Measurements from ENCODE around the gene USP21. TPM values are rescaled to one million over a fixed set of nuclear protein-coding genes. Genes with fewer than 3 reads are reported as not detected.

USP21 gene
- total and polyA plus RNA-seq, 2 of the 13 experiments (the other 11 are each of a cell fraction or from before 2014, with no cell fraction given), result 10.1 to 33.1 TPM

GRCh38 chr1:161153682-161154337, 5.5 kb upstream of the USP21 start, which contains the start of gene UFC1 (continued):
- no peak for TF ChIP-seq KIAA2018 (CRISPR knock-in tag; IDR thresholded peaks at IDR 0.05; ENCODE audit: borderline replicate concordance)
- TF ChIP-seq HMGXB3 (CRISPR knock-in tag; IDR thresholded peaks at IDR 0.05; ENCODE audit: borderline replicate concordance), result no peak
- 0 out of 2 replicates have a peak, but pooled peaks have one; percentile 41 for TF ChIP-seq ZBTB34 (CRISPR knock-in tag; IDR thresholded peaks at IDR 0.05)
- 0 out of 2 replicates have a peak, but pooled peaks have one; percentile 49 for TF ChIP-seq ZNF446 (CRISPR knock-in tag; IDR thresholded peaks at IDR 0.05)
- TF ChIP-seq REPIN1 (CRISPR knock-in tag; IDR thresholded peaks at IDR 0.05; ENCODE audit: borderline replicate concordance, low read depth), result peak; percentile 69; the same call in 1 of the 2 replicates
- TF ChIP-seq CERS6 (CRISPR knock-in tag; IDR thresholded peaks at IDR 0.05), result no peak
- TF ChIP-seq ZMYM3 (CRISPR knock-in tag; IDR thresholded peaks at IDR 0.05), result 0 out of 2 replicates have a peak, but pooled peaks have one; percentile 7
- TF ChIP-seq TAF1 (CRISPR knock-in tag; IDR thresholded peaks at IDR 0.05), result peak; percentile 95
- TF ChIP-seq HOXD1 (CRISPR knock-in tag; IDR thresholded peaks at IDR 0.05), result peak; percentile 51; the same call in 1 of the 2 replicates
- peak; percentile 39; the same call in 1 of the 2 replicates for TF ChIP-seq NKX3-1 (CRISPR knock-in tag; IDR thresholded peaks at IDR 0.05)
- no peak for TF ChIP-seq GRHL1 (CRISPR knock-in tag; conservative IDR thresholded peaks at IDR 0.05)
